GM21360 (cell line): ENCODE measurements around the gene FARS2.

Experiments
- ATAC-seq: cut with Tn5 transposase; IDR thresholded peaks from one replicate; pipeline ENCODE4 v1.9.1; 2021; ENCODE audit warnings: mild to moderate bottlenecking, moderate library complexity; ENCODE audit not compliant: unreplicated experiment

FARS2 gene

GRCh38 chr6:5248302-5249098 lies 12.8 kb upstream of the FARS2 start:
- no peak for ATAC-seq

DNA sequence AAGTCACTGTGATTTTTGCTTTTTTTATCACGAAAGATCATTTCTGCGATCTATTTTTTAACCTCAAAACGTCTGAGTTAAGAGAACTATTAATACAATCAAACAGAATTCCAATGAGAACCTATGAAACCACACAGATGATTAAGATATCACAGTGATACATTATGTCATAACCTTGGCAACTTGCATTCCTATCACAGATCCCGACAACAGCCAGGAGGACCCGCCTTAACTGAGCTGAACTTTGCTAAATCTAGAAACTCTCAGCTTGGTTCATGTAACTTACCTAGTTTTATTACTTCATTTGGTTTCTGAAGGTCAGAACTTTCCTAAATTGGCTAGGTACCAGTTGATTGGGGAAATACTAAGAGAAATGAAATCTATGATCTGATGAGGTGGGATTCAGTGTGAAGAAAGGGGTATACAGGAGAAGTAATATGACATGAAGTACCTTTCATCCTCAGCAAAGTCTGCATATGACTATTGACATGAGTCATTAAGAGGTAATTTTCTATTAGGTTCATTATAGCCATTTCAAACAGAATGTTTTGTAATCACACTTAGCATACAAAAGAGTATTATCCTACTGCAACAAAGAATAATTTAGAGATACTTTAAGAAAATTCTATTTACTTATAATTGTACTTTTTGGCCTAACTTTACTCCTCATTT lies 11.7 kb upstream of the FARS2 start:
- no peak for ATAC-seq

GRCh38 chr6:5250451-5250850 lies 10.9 kb upstream of the FARS2 start:
- no peak for ATAC-seq

GRCh38 chr6:5250911-5251310 lies 10.4 kb upstream of the FARS2 start:
- ATAC-seq = no peak

GRCh38 chr6:5256952-5257351 lies 4.4 kb upstream of the FARS2 start:
- no peak for ATAC-seq

- ATAC-seq = no peak
Observed at GRCh38 chr6:5257400-5257799, 3.9 kb upstream of the FARS2 start.

- ATAC-seq = no peak
Observed at GRCh38 chr6:5259428-5259827, 1.9 kb upstream of the FARS2 start.

DNA sequence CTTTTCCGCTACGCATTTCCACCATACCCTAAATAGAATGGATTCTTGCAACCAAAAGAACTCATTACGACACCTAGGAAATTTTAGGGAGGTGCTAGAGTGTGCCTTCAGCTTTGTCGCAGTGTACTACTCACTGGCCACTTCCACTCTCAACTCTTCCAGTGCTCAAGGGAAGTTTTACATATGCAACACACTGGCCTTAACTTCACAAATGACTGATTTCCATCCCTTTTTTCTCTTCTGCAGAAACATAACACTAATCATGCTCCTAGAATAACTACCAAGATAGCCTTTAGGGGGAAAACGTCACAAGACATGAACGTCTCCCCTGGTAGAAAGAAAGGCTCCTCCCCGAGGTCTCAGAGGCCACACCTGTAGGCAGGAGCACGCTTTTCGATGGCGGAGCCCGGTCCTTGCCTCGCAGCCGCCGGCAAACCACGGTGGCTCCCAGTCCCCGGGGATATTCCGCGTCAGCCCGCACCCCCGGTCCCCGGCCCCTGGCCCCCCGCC lies 1.1 kb upstream of the FARS2 start:
- ATAC-seq = peak; percentile 52

- ATAC-seq = no peak
Observed at GRCh38 chr6:5261545-5262109, 314 bp downstream of the FARS2 start.

GRCh38 chr6:5266423-5266822 lies 5.1 kb downstream of the FARS2 start:
- ATAC-seq = no peak

- ATAC-seq = no peak
Observed at GRCh38 chr6:5270093-5270680, 8.9 kb downstream of the FARS2 start.

- no peak for ATAC-seq
Observed at GRCh38 chr6:5271926-5272325, 10.6 kb downstream of the FARS2 start.

DNA sequence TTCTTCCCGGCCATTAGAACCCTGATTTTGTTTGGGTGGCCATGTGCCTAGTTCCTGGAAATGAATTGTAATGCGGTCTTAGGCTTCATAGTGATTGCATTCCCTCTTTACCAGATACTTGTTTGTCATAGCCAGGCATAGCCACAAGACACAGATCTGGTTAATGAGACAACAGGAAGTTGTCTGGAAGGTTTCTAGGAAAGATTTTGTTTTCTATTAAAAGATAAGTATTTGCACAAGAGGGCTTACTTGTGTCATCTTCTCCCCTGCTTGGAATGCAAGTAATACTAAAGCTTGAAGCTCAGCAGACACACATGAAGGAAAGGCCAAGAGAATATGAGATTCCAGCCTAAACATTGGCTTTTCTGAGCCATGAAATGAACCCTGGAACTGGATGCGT lies 12.9 kb downstream of the FARS2 start:
- no peak for ATAC-seq

- ATAC-seq = no peak
Observed at GRCh38 chr6:5275497-5275896, 14.2 kb downstream of the FARS2 start.

DNA sequence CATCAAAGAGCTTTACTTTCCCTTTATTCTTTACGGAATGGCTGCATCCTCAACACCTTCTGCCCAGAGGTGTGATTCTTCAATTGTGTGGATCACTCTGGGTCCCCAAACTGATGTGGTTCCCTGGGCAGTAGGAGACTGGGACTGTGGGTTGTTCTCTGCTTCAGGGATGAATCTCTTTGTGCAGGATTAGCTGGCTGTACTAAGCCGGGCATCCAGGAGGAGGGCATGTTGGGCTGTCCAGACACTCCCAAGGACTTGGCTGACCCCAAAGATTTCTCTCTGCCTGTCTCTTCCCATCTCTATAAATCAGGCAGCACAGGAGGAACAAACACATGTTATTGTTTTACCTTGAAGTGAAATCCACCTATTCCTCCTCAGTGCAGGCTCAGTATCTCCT lies 15.3 kb downstream of the FARS2 start:
- ATAC-seq = no peak

DNA sequence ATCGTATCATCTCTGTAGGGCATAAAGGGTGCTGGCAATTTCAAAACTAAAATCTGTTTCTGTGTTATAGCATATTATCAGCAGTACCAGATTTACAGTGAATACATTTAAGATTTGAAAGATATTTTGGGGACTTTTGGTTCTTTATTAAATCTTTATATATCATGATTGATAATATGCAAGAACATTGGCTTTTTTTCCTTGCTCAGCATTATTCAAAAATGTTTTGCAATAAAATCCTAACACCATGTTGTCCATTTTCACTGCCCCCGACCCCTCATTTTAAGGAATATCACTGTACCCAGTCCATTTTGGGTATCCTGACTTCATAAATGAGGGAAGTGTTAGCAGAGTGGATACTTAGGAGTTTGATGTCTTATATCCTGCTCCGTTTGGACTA lies 16.3 kb downstream of the FARS2 start:
- no peak for ATAC-seq

DNA sequence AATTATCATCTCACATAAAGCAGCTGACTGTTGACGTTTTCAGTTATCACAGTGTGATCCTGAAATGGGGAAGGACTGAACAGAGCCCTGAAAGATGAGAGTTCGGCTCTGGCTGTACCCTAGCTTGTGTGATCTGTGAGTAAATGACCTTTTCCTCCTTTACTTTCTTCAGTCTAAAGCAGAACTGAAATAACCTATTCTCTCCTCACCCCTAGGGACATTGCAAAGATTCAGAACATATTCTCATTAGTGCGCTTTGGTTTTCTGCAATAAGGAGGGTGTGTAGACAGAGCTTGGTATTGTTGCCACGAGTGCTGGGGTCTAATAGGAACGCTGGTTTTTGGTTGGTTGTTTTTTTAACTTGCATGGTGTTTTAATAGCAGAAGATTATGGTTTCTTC lies 16.7 kb downstream of the FARS2 start:
- peak; percentile 80 for ATAC-seq

DNA sequence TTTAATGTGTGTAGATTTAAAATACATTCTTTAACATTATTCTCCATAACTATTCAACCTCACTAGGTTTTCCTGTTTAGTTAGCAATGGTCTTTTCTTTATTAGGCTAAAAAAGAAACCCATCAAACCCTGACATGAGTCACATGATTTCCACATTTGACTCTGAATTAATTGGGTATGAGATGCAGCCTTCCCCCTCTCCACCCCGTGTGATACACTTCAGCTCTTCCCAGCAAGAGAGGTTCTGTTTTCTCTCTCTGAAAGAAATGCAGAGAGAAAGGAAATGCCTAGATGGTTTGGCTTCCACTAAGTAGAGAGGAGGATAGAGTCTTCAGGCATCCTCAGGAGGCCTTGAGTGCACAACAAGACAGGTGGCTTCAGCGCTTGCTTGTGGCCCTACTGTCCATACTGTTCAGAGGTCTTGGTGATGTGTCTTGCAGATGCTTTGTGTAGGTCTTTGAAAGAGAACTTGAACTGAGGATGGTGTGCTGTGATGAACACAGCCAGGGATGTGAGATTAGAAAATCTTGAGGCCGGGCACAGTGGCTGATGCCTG lies 17.3 kb downstream of the FARS2 start:
- ATAC-seq = no peak

DNA sequence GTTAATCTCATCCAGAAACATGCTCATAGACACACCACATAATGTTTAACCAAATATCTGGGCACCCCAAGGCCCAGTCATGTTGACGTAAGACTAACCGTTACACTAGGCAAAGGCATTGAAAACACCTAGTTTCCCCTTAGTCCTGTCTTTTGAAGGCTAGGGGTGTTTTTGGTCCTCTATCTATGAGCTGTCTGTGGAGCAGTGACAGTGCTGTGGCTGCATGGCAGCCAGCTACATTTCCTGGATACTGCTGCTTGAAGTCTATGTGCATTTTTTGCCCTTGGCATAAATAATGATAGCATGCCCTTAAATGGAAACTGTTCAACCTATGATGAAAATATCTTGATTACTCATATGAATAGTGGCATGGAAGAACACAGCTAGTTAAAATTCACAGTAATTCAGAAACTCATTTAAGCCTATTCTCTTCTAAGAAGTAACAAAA lies 18.6 kb downstream of the FARS2 start:
- no peak for ATAC-seq

GRCh38 chr6:5280920-5281319 lies 19.6 kb downstream of the FARS2 start:
- no peak for ATAC-seq

DNA sequence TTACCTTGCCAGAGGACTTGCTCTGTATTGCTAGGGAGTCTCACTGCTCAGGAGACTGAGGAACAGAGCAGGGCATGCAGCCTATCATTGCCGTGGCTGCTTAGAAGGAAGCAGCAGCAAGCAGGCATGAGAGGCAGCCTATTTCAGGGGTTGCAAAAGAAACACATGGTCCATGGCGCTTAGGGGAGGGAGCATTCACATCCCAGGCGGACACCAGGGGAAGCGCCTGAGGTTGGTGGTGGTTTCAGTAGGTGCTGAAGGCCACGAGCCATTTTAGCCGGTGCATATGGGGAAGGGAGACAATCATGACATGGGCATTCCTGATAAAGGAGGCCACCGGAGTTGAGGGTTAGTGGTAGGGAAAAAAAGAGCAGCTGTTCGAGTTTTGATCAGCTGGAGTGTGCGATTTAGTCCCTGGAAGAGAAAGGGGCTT lies 20.9 kb downstream of the FARS2 start:
- no peak for ATAC-seq
